K562 (cell line): ENCODE data around the gene VAT1L. TPM values are rescaled to one million over a fixed set of nuclear protein-coding genes. Genes with fewer than 3 reads are reported as not detected.

Experiments
- FOXA3 ChIP-seq, 2 experiments: fragments of 450-650 bp in 1 of 2; sonication (generic) in 1 of 2; formaldehyde crosslinking; IDR thresholded peaks in 1 of 2; conservative IDR thresholded peaks in 1 of 2; 2 replicates each; pipeline versions ENCODE4 v1.4.0 to v1.8.0; 2020 to 2022; ENCODE audit warnings: mild to moderate bottlenecking in 2 of 2, missing genetic modification reagents in 1 of 2
- LCOR ChIP-seq: sonication (generic); formaldehyde crosslinking; IDR thresholded peaks from 2 replicates; pipeline ENCODE4 v1.8.0; 2022; ENCODE audit warnings: mild to moderate bottlenecking, missing genetic modification reagents
- polyA plus RNA-seq, 8 experiments: library from polyadenylated mRNA; depleted of rRNA in 4 of 8; stranded (reverse) in 5 of 8; unstranded in 3 of 8; fragments of >200 nt; fragmentation: Nextera tagmentation in 2 of 8; fragmentation: Illumina TruSeq in 1 of 8; extraction: Ambion mirVana in 2 of 8; extraction: Trizol in 1 of 8; gene quantifications; 2 replicates each; pipeline versions ENCODE4 v1.2.1 to v1.2.3, GENCODE V29; 2011 to 2014; ENCODE audit warnings: inconsistent platforms in 1 of 8, missing spikeins in 1 of 8
- total RNA-seq, 7 experiments: library from RNA; depleted of rRNA in 6 of 7; stranded (reverse); fragments of >200 nt in 6 of 7; fragmentation: Illumina TruSeq in 2 of 7; extraction: Trizol in 2 of 7; gene quantifications; 2 replicates each; pipeline versions ENCODE4 v1.2.1 to v1.2.3, GENCODE V29; 2011 to 2021; ENCODE audit warnings: low replicate concordance in 1 of 7
- TF ChIP-seq, protein P1 (sequence below): fragments of 450-650 bp; IDR thresholded peaks from 2 replicates; pipeline ENCODE4 v1.7.1; 2018; ENCODE audit warnings: mild to moderate bottlenecking, low read depth; ENCODE audit not compliant: partially characterized antibody
- TF ChIP-seq, protein P2 (sequence below), 2 experiments: fragments of 450-650 bp; IDR thresholded peaks; 2 replicates each; pipeline ENCODE4 v1.6.1; 2016

VAT1L gene
- total and polyA plus RNA-seq, 9 of the 15 experiments (the other 6 are each of a cell fraction or from before 2014, with no cell fraction given): 0.01 TPM; not detected in 8

DNA sequence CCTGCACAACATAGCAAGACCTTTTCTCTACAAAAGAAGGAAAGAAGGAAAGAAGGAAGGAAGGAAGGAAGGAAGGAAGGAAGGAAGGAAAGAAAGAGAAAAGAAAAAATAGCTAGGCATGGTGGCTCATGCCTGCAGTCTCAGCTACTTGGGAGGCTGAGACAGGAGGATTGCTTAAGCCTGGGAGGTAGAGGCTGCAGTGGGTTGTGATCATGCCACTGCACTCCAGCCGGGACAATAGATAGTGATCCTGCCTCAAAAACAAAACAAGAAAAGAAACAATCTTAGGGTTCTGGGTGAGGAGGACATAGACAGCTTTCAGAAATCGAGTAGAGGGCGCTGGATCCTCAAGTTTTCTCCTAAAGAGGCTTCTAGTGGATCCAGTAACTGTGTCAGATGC is 174.3 kb downstream of the VAT1L start (continued):
- TF ChIP-seq, protein P1, sequence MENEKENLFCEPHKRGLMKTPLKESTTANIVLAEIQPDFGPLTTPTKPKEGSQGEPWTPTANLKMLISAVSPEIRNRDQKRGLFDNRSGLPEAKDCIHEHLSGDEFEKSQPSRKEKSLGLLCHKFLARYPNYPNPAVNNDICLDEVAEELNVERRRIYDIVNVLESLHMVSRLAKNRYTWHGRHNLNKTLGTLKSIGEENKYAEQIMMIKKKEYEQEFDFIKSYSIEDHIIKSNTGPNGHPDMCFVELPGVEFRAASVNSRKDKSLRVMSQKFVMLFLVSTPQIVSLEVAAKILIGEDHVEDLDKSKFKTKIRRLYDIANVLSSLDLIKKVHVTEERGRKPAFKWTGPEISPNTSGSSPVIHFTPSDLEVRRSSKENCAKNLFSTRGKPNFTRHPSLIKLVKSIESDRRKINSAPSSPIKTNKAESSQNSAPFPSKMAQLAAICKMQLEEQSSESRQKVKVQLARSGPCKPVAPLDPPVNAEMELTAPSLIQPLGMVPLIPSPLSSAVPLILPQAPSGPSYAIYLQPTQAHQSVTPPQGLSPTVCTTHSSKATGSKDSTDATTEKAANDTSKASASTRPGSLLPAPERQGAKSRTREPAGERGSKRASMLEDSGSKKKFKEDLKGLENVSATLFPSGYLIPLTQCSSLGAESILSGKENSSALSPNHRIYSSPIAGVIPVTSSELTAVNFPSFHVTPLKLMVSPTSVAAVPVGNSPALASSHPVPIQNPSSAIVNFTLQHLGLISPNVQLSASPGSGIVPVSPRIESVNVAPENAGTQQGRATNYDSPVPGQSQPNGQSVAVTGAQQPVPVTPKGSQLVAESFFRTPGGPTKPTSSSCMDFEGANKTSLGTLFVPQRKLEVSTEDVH: no peak
- TF ChIP-seq FOXA3 (CRISPR knock-in tag; conservative IDR thresholded peaks at IDR 0.05 in 1 of 2, IDR thresholded peaks at IDR 0.05 in 1 of 2): no peak
- TF ChIP-seq, protein P2, sequence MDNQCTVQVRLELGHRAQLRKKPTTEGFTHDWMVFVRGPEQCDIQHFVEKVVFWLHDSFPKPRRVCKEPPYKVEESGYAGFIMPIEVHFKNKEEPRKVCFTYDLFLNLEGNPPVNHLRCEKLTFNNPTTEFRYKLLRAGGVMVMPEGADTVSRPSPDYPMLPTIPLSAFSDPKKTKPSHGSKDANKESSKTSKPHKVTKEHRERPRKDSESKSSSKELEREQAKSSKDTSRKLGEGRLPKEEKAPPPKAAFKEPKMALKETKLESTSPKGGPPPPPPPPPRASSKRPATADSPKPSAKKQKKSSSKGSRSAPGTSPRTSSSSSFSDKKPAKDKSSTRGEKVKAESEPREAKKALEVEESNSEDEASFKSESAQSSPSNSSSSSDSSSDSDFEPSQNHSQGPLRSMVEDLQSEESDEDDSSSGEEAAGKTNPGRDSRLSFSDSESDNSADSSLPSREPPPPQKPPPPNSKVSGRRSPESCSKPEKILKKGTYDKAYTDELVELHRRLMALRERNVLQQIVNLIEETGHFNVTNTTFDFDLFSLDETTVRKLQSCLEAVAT (IDR thresholded peaks at IDR 0.05): no peak
- TF ChIP-seq LCOR: no peak
